Kidney glomerular epithelial cell (primary cell): Measurements from ENCODE around the gene CDK5RAP3.
A peak's percentile ranks its signal among the peaks of the same experiment; 100 is the strongest.

Experiments used
- DNase-seq: peaks from one replicate; lab custom pipeline; 2025; lab: John Stamatoyannopoulos, UW

The CDK5RAP3 gene

GRCh38 chr17:47948706-47949196, 22.2 kb upstream of the CDK5RAP3 start:
- DNase-seq: peak; percentile 66

DNA sequence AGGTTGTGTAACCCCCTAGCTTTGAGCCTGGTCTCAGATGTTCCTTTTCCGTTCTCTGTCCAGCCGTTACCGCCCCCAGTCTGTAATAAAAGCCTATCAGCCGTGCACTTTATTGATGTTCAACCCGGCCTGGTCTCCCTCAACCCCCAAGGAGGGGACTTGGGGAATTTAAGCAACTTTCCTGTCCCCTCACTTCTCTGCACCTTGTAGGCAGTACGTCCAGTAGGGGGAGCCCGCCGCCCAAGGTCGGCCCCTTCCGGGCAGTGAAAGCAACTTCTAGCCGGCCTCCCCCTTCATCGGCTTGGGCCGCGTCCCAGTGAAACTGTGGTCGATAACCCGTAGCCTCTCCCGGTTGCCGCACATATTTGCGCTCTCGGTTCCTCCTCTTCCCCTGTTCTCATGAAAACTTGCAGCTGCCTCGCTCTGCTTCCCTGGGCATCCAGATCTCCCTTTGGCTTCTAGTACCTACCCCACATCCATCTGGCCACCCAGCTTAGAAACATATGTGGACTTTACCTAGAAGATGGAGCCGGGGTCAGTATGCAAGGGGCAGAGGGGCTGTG, 21.6 kb upstream of the CDK5RAP3 start:
- peak; percentile 87 for DNase-seq

- no peak for DNase-seq
Observed at GRCh38 chr17:47949946-47950345, 21.0 kb upstream of the CDK5RAP3 start.

DNA sequence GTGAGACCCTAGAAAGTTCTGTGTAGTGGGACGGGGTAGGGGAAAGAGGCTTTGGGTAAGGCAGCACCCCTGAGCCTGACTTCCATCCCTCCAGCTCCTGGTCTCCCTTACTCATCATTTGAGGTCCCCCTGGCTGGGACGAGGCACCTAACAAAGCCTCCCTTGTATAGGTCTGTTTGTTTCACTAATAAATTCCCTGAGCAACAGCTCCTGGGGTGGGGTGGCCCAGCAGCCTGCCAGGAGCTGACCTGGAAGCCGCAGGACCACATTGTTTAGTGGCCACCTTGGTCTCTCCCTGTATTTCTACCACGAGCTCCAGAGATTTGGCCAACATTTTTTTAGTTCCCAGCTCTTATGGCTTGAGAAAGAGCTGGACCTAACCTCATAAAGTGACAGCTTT, 20.5 kb upstream of the CDK5RAP3 start:
- DNase-seq: no peak

DNA sequence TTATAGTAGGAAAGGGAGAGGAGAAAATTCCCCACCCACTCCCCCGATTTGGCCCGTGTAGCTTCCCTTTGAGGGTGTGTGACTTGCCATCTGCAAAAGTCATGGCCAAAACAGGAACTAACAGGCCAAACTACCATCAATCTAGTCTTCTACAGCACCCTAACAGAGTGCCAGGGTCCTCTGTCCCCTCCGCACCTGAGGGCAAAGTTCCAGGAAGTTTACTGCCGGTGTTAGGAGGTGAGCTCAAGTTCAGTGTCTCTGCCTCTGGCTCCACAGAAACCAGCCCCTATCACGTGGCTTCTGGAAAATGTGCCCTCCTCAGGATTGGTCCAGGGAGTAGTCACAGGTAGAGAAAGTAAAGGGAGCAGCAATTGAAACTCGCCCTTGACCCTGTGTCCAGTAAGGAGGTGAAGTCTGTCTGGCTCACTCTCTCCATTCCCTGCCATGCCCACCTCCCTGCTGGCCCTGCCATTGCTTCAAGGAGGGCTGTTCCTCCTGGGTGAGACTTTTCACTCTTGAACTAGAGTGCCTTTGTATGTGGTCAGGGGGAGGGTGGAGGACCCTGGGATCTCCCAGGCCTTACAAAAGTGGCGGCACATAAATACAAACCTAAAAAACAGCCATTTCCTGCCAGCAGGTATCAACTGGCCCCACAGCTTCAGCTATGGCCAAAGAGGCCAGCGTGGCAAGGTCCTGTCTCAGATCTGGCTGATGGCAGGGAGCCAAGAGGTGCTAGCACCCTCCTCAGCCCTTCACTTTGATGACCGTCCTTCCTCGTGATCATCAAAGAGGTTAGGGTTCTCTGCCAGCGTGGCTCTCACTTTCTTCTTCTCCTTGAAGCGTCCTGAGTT, 18.5 kb upstream of the CDK5RAP3 start:
- no peak for DNase-seq

DNA sequence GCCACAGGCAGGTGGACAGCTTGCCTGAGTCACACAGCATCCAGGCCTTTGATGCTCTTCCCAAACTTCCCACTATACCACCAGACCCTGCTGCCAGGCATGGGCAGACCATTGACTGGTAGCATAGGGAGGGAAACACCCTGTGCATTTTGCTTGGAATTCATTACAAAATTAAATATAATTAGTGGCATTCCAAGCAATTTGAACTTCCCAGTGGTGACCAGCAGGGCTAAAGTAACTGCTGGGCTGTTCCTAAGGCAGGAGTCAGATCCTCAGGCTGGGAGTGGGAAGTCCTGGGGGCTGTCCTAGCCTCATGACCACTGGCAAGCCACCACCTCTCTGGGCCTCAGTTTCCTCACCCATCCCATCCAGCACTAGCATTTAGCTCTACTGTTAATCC, 17.0 kb upstream of the CDK5RAP3 start:
- DNase-seq: no peak

DNA sequence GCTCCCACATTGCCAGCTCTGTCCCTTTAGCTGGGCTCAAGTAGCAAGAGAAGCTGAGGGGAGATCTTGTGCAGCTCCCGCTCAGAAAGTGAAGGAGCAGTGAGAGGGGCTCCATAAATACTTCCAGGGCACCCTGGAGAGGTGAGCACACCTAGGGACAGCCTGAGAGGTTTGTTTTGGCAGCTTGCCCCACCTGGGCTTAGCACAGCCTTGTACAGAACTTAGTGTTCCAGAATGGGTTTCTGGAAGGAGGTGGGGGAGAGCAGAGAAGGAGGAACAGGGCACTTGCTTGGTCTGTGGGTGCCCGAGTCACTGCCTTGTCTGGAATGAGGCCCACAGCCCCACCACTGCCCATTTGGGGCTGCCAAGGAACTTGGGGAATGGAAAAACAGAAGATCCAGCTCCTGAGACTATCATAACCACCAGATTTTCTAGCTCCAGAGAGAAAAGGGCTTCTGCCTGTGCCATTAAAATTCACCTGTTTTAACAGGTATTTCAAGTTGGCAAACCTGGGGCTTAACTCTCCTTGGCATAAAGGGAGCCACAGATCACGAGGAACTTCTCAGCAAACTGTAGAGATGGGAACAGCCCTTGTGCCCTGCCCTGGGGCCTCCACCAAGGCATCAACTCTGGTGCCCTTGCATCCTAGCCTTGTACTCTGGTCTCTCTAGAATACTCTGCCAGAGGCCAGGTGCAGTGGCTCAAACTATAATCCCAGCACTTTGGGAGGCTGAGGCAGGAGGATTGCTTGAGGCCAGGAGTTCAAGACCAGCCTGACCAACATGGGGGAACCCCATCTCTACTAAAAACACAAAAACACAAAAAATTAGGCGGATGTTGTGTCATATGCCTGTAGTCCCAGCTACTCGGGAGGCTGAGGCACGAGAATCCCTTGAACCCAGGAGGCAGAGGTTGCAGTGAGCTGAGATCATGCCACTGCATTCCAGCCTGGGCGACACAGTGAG, 15.1 kb upstream of the CDK5RAP3 start:
- peak; percentile 24 for DNase-seq

GRCh38 chr17:47956791-47957590, 13.9 kb upstream of the CDK5RAP3 start:
- no peak for DNase-seq

DNA sequence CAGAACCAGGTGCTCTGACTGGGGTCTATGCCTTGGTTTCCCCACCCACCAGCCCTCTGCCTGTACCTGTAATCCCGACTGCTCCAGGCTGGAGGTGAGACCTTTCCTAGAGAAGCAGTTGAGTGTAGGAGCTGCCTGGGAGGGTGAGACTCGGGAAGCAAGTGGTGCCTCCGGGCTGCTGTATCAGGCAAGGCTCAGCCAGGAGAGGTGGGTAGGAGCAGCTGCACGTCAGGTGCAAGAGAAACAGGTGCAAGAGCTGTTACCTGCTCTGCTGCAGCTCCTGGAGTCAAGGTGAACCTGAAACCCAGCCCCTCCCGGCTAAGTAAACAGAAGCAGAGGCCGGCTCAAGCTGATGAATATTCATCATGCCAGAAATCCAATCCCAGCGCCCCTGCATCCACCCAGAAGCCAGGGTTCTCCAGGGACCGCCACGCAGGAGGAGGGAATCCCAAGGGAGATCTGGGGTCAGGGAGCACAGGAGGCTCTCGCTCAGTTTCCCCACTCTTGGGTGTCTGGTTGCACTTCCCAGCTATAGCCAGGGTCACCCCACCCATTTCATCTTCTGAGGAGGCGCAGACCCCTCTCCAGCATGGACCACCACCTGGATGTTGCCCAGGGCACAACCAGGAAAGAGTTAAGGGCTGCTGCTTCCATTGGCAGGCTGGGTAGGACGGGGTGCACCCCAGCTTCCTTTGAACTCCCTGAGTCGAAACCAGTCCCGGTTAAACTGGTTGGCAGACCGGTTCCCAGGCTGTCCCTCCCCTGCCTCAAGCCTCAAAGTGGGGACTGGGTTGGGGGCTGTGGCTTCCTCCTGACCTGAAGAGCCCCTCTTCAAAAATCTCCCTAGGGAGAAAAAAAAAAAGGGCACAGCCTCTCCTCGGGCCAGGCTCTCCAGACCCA, 13.1 kb upstream of the CDK5RAP3 start, which contains the start of gene PRR15L:
PRR15L (minus strand) TSS at position 293 of the 900 bp plus-strand sequence. CDS start 4,649 bp downstream, outside the sequence.
- DNase-seq: peak; percentile 5

DNA sequence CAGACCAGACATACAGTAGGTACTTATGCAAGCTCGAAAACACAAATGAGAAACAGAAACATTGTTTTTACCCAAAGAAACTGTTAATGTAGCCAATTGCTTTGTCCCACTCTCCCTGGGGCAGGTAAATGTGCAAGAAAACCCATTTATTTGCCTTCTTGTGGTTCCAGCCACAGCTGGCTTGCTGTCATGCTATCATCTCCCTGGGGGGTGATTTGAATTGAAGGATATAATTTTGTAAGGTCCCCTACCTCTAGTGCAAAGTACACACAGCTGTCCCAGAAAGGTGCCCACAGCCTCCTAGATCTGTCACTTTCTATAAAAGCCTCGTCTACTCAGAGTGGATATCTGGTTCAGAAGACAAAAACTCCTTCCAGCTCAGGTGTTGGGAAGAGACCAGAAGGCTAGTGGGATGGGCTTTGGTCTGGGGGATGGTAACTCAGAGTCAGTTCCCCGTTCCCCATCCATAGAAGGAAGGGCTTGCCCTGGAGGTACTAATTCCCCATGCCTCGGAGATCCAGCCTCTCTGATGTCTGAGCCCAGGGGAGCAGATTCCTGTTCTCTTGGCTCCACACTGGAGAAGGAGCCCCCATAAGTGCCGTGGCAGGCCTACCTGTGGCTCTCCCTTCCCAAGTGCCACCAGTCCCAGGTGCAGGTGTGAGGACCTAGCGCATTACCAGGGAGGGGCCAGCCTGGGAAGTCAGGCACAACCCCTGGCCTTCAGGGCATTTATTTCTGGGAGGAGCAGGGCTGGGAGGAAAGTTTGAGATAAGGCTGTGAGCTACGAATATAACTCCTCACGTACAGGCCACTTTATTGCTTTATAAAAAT, 10.9 kb upstream of the CDK5RAP3 start:
- no peak for DNase-seq

DNA sequence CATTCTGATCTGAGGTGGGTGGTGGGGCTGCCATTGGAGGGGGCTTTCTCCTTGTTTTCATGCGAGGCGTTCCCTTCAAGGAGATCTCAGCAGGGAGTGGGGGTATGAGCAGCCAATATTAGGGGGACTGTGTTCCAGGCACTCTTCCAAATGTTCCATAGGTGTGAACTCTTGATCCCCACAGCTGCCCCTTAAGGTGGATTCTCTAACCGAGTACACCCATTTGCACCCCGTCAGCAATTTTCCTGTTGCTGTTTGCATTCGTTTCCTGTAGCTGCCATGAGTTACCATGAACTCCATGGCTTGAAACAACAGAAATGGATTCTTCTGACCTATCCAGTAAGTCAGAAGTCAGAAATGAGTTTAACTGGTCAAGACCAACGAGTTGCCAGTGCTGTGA, 9.5 kb upstream of the CDK5RAP3 start:
- no peak for DNase-seq

DNA sequence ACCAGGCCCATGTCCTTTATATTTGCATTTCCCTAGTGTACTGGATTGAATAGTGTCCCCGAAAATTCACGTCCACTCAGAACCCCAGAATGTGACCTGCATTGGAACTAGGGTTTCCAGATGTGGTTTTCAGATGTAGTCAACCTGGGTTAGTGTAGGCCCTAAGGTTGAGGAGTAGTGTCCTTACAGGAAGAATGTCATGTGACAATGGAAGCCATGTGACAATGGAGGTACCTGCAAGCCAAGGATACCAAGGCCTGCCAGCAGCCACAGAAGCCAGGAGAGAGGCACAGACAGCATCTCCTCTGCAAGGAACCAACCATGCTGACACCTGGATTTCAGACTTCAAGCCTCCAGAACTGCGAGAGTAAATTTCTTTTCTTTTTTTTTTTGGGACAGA, 8.0 kb upstream of the CDK5RAP3 start:
- no peak for DNase-seq

GRCh38 chr17:47964856-47965255, 6.1 kb upstream of the CDK5RAP3 start:
- no peak for DNase-seq

- no peak for DNase-seq
Observed at GRCh38 chr17:47966079-47966519, 4.8 kb upstream of the CDK5RAP3 start.

DNA sequence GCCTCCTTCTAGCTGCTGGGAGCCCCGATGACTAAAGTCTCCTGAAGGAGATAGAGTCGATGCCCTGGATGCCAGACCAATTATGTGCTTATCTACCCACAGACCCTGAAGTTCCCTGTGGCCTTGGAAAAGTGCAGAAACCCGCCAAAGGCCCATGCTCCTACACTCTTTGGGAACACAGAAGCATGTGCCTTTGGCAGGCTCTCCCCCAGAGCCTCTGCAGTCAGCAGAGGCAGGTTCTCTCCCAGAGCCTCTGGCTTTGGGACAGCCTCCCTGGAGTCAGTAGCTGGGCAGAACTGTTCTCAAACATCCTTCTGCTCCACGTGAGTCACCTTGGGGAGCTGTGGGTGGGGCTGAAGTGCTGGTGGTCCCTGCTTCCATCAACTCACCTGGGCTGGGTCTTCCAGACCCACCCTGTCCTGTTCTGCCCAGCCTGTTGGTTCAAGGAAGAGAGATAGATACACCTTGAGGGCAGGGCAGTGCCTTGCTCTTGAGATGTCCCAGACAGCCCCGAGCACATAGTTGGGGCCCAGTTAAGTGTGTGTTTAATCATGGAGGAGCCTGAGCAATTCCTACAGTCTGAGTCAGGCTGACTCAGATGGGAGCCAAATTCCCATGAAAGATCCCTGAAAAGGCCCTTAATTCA, 3.2 kb upstream of the CDK5RAP3 start:
- DNase-seq: peak; percentile 22

- no peak for DNase-seq
Observed at GRCh38 chr17:47968836-47969235, 2.1 kb upstream of the CDK5RAP3 start.

- no peak for DNase-seq
Observed at GRCh38 chr17:47969930-47970724, 786 bp upstream of the CDK5RAP3 start.

DNA sequence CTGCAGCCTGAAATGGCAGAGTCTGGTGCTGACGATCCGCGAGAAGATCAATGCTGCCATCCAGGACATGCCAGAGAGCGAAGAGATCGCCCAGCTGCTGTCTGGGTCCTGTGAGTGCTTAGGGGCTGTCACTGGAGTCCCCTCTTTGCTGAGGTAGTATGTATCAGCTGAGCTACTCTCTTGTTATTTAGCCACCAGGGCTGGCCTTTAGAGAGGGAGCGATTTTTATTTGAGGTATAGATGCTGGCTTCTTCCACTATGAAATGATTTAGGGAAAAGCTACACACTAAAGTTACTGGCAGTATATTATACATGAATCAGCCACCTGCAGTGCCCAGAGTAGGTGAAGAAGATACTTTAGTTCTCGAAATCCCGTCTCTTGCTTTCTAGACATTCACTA, 2.6 kb downstream of the CDK5RAP3 start:
- DNase-seq: no peak
